ENCODE data around the gene OR2F2.
A peak's percentile ranks its signal among the peaks of the same experiment; 100 is the strongest.

The OR2F2 gene

GRCh38 chr7:143934526-143935325 is at the start of gene OR2F2:
Gene OR2F2 (plus strand): TSS chr7:143935233. CDS start chr7:143935233, 0 bp downstream.
- DNase-seq: no peak

GRCh38 chr7:143885951-143886350 is 49.1 kb upstream of the OR2F2 start:
- no peak for DNase-seq

GRCh38 chr7:143886826-143887477 is 48.1 kb upstream of the OR2F2 start:
- no peak for DNase-seq

- no peak for DNase-seq
Measured at GRCh38 chr7:143889068-143889467, 46.0 kb upstream of the OR2F2 start.

- no peak for DNase-seq
Measured at GRCh38 chr7:143890558-143890957, 44.5 kb upstream of the OR2F2 start.

- no peak for DNase-seq
Measured at GRCh38 chr7:143891457-143891856, 43.6 kb upstream of the OR2F2 start.

GRCh38 chr7:143892527-143893300 is 42.3 kb upstream of the OR2F2 start:
- no peak for DNase-seq

- no peak for DNase-seq
Measured at GRCh38 chr7:143896667-143897066, 38.4 kb upstream of the OR2F2 start.

GRCh38 chr7:143898810-143899209 is 36.2 kb upstream of the OR2F2 start:
- DNase-seq: no peak

GRCh38 chr7:143900230-143900766 is 34.7 kb upstream of the OR2F2 start:
- DNase-seq: no peak

GRCh38 chr7:143901332-143901667 is 33.7 kb upstream of the OR2F2 start:
- DNase-seq: no peak

GRCh38 chr7:143901668-143902331 is 33.2 kb upstream of the OR2F2 start, which contains the start of gene TCAF1:
Gene TCAF1 (minus strand): TSS chr7:143902176. CDS start chr7:143876608, 25,568 bp downstream.
- DNase-seq: peak; percentile 72 to 82 (median 74)

GRCh38 chr7:143902332-143902899 is 32.6 kb upstream of the OR2F2 start:
- DNase-seq: no peak

GRCh38 chr7:143905509-143905908 is 29.5 kb upstream of the OR2F2 start:
- DNase-seq: no peak

- DNase-seq: no peak
Measured at GRCh38 chr7:143906151-143906550, 28.9 kb upstream of the OR2F2 start.

GRCh38 chr7:143906895-143907294 is 28.1 kb upstream of the OR2F2 start:
- DNase-seq: no peak

- DNase-seq: no peak
Measured at GRCh38 chr7:143908120-143908519, 26.9 kb upstream of the OR2F2 start.

GRCh38 chr7:143909863-143910262 is 25.2 kb upstream of the OR2F2 start:
- DNase-seq: no peak

GRCh38 chr7:143910473-143911248 is 24.4 kb upstream of the OR2F2 start:
- DNase-seq: no peak

- no peak for DNase-seq
Measured at GRCh38 chr7:143913945-143914615, 21.0 kb upstream of the OR2F2 start.
